Activated CD8-positive, alpha-beta memory T cell treated with anti-CD3 and anti-CD28 coated beads, Interleukin-2, amount 50 U/mL, for 24 hours (primary cell): ENCODE results near the gene AHSG.
"Not testable (repeated sequence)": the region's sequence is repeated elsewhere in the genome, so short reads cannot be mapped to it uniquely, and the experiment has no call there.

Experiments used
- DNase-seq: peaks from one replicate; pipeline ENCODE4 v3.0.0-alpha.2; 2020; ENCODE audit errors: extremely low read depth

AHSG gene, protein sequence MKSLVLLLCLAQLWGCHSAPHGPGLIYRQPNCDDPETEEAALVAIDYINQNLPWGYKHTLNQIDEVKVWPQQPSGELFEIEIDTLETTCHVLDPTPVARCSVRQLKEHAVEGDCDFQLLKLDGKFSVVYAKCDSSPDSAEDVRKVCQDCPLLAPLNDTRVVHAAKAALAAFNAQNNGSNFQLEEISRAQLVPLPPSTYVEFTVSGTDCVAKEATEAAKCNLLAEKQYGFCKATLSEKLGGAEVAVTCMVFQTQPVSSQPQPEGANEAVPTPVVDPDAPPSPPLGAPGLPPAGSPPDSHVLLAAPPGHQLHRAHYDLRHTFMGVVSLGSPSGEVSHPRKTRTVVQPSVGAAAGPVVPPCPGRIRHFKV

DNA sequence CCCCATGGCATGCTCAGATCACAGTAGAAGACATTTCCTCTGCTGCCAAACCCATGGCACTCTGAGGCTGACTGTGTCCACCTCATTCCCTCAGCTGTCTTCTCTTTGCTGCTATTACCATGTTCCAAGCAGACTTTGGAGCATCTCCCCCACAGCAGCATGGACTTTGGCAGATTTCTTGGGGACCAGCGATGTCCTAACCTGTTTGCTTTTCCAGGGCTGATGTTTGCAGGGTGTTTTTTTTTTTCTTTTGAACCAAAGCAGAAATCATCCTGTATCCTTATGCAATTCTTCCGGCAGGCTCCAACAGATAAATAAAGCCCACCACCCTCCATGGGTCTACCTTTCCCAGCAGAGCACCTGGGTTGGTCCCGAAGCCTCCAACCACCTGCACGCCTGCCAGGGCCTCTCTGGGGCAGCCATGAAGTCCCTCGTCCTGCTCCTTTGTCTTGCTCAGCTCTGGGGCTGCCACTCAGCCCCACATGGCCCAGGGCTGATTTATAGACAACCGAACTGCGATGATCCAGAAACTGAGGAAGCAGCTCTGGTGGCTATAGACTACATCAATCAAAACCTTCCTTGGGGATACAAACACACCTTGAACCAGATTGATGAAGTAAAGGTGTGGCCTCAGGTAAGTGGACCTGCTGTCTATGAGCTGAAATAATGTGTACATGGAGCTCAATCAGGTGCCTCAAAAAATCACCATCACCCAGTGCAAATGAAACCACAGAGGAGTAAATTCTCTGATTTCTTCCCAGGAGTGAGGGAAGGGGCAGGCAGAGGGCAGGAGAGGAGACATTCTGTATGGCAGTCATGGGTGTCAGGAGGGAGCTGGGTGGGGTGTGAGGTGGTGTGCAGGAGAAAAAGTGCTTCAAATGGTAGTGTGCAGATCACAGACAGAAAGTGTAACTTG is at the start of gene AHSG:
Gene AHSG (plus strand): TSS at position 340 of the 916 bp plus-strand sequence. CDS start 82 bp downstream, at position 422.
- no peak for DNase-seq

DNA sequence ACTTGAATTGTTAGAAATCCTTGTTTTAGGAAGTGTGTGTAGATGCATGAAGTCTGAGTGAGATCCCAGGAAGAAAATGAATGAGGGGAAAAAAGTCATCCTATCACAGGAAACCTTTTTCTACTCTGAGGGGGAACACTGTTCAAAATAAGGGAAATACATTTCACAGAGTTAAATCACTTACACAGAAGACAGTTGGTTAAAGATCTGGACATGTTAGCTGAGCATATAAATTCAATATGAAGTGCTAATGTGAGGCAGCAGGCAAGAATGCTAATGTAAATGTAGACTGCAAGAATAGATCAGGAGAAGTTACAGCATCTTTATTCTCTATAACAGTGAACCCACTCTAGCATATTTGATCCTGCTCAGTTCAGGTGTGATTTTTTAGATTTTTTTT is 48.3 kb upstream of the AHSG start:
- DNase-seq: no peak

DNA sequence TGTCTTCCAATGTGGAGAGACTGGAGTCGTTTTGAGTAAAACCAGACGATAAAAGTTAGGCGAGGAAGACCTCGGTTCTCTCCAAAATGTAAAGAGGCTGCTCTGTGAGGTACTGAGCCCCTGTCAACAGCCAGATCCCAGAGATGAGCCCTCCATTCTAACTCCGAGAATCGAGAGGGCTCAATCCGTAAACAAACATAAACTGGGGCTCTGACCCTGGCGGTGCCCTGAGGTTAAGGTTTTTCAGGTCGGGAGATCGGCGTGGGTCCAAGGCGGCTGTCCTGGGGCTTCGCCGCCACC is 46.1 kb upstream of the AHSG start:
- no peak for DNase-seq

DNA sequence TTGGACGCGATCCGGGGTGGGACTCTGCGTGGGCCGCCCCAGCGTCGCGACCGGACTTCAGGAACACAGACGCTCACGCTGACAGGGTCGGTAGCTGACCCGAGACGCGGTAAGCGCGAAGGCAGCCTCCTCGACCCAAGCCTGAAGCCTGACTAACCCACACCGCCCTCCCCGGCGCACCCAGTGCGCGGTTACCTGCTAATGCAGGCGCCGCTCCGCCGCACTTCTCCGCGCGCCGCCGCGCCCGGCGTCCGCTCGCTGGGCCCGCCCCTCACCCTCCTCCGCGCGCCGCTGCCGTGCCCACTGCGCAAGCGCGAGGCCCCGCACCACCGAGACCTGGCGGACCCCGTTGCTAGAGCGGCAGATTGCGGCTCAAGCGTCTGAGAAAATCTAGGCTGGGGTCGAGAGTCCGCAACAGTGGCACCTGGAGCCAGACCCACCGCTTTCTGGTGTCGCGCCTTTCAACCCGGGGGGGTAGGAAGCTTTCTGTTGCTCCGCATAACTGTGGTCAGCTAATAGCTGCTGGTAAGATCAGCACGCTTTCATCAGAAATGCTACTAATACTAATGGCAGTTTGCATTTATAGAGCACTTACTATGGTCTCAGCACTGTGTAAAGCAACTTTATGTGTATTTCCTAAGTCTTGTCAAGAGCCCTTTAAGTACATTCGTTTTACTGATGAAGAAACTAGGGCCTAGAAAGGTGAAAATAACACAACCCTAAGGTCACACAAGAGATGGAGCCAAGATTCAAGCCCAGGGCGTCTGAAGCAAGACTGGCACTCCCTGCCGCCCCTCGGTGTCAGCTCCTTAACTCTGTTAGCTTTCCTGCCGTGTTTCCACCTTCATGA is 45.6 kb upstream of the AHSG start, which contains the start of gene TBCCD1:
Gene TBCCD1 (minus strand): TSS at position 268 of the 850 bp plus-strand sequence. CDS start 3,010 bp downstream, outside the sequence.
- DNase-seq: peak; percentile 80

DNA sequence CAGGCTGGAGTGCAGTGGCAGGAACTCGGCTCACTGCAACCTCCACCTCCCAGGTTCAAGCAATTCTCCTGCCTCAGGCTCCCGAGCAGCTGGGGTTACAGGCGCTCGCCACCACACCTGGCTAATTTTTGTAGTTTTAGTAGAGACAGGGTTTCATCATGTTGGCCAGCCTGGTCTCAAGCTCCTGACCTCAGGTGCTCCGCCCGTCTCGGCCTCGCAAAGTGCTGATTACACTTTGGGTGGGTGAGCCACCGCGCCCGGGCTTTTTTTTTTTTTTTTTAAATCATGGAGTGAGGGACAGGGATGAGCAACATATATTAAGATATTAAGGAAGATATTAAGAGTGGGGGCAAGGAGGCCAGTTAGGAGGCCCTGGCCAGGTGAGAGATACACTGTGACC is 43.5 kb upstream of the AHSG start:
- not testable (repeated sequence) for DNase-seq

DNA sequence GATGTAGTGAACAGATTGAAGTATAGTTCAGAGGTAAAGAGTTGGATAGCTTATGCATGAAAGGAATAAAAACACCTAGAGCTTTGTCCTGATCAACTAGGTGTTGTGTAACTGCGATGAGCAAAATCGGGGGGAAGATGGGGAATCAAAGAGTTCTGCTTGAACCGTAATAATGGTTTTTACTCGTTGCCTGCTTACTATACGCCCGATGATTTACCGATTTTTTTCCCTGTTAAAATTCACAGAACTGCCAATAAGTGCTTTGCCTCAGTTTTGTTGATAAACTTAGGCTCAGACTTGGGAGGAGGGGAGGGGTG is 43.1 kb upstream of the AHSG start:
- no peak for DNase-seq

DNA sequence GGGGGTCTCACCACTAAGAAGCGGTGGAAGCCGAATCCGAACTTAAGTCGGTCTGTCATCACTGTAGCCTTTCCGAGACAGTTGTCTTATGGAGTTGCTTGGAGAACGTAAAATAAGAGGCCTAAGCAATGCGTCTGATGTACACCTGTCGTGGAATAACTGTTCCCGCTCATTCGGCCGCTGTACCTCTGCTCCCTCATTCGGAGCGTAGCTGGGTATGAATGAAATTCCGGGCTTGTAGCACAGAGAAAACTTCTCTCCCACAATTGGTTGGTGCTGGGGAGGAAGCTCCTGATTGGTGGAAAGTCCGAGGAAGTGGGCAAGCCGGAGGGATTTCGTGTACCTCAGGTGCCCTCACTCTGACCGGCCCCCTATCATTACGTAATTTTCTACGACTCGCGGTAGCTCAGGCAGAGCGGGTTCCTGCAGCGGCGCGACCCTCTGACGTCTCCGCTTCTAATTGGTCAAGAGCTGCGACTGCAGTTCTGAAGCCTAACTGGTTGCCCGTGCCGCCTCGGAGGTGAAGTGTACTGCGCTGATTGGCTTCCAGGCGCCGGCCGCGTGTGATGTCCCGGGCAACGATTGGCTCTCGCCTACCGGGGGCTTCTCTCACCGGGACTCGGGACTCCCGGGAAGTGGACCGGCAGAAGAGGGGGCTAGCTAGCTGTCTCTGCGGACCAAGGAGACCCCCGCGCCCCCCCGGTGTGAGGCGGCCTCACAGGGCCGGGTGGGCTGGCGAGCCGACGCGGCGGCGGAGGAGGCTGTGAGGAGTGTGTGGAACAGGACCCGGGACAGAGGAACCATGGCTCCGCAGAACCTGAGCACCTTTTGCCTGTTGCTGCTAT is 42.5 kb upstream of the AHSG start, which contains the start of gene DNAJB11:
Gene DNAJB11 (plus strand): TSS at position 625 of the 845 bp plus-strand sequence. CDS start 178 bp downstream, at position 803.
- peak; percentile 99 for DNase-seq

DNA sequence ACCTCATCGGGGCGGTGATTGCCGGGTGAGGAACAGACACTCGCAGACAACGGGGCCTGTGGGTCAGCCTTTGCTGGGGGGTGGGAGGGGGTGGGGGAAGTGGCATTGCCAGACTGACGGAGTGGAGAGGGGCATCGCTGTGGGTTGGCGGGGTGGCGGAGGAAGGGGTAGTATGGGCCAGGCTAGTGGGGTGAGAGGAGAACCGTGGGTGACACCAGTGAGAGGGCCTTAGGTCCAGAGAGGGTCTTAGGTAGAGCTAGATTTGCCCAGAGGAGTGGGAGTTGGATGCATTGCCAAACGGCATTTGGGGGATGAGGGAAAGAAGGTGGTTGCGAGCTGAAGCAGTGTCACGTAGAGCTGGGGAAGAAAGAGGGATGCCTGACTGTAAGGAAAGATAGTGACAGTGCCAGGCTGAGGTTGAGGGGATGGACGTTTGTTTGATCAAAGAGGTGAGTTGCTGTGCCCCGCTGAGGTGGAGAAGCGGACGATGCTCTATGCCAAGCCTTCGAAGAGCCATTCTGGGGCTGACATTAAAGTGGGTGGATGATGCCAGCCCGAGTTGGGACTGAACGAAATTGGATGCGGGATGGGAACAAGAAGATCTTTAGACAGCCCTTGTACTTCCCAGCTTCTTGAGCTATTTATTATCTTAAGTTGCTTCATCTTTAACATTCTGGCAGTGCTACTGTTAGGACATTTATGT is 41.8 kb upstream of the AHSG start:
- no peak for DNase-seq

DNA sequence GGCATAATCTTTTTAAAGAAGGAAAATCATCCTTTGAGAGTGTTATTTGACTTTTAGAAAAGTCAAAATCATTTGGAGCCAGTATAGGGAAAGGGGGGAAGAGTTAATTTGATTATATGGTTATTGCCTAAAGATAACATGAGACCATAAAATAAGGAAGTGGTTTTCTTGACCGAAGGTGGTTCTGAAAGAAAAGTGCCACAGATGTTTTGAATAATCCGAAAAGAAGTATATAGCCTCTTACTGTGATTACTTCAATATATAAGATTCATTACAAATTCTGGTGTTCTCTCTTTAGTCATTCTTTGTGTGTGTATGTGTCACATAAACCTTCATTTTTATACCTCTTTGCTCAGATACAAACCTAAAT is 41.2 kb upstream of the AHSG start:
- no peak for DNase-seq

DNA sequence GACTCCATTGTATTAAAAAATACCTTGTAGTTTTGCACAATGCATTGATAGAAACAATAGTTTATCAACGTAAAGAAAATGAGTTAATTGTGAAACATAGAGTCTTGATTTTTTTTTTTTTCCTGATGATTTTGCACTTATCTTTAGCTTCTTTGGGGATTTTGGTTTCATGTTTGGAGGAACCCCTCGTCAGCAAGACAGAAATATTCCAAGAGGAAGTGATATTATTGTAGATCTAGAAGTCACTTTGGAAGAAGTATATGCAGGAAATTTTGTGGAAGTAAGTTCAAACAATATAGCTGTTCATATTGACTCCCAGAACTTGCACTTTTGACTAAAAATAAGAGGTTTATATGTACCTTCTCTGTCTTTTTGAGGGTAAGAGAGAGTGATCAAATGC is 35.3 kb upstream of the AHSG start:
- DNase-seq: no peak

DNA sequence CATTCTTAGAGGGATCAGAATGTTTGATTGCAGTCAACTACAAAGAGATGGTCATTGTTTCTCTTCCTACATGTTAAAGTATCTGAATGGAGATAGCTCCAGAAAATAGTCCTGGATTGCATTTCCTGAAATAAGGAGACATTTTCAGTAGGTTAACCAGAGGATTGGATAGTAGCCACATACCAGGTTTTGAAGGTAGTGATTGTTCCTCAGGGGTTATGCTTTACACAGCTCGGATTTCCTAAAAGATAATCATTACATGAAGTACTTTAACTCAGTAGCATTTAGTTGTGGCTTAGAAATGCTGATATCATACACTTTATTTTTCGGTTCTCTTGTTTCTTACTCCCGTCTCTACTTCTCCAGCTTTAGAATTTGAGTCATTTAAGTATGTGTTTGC is 32.1 kb upstream of the AHSG start:
- DNase-seq: no peak

DNA sequence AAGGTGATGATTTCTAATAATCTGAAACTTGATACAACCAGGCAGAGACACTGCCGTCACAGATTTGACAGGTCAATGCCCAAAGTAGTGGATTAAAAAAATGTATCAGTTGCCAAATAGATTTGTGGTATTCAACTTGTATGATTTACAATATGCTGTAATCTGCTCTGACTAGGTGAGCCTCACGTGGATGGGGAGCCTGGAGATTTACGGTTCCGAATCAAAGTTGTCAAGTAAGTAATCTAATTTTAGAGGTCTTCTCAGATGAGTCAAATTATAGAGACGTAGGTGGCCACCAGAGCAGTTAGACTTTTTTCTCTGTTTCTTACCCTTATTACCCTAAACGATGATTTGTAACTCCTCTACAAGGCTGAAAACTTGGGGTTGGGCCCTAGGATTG is 30.3 kb upstream of the AHSG start:
- DNase-seq: no peak

DNA sequence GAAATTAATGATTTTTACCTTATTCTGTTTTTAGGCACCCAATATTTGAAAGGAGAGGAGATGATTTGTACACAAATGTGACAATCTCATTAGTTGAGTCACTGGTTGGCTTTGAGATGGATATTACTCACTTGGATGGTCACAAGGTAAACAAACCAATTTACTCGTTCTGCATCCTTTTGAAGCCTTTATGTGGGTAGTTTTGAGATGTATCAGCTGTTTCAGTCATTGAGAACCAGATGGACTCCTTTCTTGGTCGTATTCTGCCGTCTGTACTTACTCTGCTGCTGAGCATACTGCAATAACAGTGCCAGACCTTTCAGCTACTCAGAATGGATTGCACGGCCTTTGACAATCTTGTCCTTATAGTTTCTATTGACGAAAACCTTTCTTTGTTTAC is 29.0 kb upstream of the AHSG start:
- DNase-seq: no peak

DNA sequence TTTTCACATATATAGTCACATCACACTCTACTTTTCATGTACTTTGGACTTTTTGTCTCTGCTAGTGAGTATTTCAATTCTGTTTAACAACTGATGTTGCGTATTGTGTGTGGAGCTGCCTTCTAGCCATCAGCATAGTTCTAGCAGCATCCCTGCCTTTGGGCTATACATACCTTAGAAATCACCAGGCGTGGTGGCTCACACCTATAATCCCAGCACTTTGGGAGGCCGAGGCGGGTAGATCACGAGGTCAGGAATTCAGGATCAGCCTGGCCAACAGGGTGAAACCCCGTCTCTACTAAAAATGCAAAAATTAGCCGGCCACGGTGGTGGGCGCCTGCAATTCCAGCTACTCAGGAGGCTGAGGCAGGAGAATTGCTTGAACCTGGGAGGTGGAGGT is 26.6 kb upstream of the AHSG start:
- DNase-seq: not testable (repeated sequence)

DNA sequence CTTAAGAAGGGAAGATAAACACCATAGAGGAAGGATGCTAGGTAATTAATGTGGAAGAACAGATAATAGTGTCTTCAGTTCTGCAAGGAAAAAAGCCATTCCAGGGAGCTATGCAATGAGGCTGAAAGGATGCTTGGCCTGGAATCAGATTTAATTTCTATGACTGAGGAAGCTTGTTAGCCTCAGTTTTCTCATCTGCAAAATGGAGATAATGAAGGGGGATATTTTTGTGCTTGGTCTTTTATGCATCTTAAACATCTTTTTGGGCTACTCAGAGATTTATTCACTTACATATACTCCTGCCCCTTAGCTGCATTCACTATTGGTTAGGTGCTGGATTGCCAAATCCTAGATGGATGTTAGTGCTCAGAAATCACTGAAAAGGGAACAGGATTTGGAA is 25.7 kb upstream of the AHSG start:
- no peak for DNase-seq

DNA sequence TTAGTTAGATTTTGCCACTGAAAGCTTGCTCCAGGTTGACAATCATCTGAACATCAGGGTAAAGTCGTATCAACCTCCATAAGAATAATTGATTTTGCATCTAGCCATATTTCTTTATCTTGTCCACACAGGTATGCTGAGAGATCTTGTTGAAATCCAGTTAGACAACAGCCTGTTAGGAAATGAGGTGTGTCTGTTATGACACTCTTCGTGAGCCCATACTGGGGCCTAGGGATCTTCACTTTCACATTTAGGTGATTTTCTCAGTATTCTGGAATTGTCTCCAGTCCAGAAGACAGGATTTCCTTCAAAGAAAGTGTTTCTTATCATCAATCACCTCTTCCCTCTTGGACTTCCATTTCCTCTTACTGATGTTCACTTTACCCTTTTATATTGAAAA is 24.2 kb upstream of the AHSG start:
- DNase-seq: no peak

DNA sequence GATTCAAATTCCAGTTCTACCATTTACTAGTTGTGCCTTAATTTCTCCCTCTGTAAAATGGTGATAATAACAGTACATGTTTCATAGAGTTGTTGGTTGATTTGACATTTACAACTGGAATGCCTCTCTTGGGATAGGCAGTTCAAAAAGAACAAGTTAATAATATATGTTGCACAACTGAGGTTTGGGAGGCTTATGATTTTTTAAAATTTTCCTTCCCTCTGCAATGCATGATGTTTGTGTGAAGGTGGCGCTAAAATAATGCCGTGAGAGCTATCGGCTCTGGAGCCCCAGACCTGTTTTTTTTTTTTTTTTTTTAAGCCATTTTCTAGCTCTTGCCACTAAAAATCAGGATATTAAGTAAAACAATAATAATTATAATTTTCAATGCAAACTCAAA is 23.7 kb upstream of the AHSG start:
- DNase-seq: no peak

DNA sequence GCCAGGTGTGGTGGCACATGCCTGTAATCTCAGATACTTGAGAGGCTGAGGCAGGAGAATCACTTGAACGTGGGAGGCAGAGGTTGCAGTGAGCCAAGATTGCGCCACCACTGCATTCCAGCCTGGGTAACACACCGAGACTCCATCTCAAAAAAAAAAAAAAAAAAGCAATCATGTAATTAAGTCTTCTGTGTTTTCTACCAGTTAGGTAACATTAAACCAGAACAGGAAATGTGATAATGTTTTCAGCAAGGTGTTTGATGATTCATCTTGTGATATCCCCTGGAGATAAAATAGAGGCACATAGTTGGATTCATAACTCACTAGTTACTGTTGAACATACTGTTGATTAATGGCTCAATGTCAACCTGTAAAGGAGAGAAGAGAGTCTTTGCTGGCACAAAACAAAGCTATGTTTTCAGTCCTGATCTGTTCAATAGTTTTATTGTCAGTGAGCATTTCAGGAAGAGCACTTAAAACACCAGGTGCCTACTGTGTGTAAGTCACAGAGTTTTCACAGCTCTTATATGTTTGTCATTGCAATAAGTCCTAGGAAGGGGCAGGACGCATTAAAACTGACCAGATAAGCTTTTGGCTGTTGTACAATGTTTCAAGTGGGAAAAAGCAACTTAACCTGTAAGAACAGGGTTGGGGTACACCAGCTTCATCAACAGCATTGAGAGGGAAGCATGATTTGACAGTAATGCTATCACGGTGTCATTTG is 22.8 kb upstream of the AHSG start:
- DNase-seq: no peak

DNA sequence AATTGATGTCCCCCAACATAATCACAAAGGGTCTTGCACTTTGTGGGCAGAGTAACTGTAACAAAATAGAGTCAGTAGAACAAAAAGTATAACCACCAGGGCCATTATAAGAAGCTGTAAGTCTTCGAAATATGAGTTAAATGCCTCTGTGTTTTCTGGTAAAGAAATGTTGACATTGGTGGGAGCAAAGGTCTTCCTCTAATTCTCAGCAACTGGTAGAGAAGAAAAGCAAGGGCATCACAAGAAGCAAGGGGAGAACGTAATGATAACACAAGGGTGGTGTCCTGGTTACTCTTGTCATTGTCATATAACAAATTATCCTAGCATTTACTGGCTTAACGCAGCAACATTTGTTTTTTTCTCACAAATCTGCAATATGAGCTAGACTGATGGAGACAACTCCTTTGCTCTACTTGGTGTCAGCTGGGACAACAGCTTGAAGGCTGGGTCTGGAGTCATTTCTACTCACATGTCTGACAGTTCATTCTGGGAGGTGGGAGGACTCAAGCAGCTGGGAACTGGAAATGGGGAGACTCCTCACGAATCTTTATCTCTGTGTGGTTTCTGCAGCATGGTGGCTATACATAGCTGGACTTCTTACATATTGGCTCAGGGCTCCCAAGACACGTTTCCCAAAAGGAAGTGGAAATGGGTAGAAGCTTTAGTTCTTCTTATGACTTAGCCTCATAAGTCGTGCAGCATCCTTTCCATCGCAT is 22.1 kb upstream of the AHSG start:
- DNase-seq: no peak
